NCI-H2171 (cell line): ENCODE results near the gene CLEC4D.
A peak's percentile ranks its signal among the peaks of the same experiment; 100 is the strongest.
"Not testable (repeated sequence)": the region's sequence is repeated elsewhere in the genome, so short reads cannot be mapped to it uniquely, and the experiment has no call there.

ENCODE experiments used
- DNase-seq: peaks from one replicate; lab custom pipeline; 2025; lab: John Stamatoyannopoulos, UW

Gene CLEC4D

DNA sequence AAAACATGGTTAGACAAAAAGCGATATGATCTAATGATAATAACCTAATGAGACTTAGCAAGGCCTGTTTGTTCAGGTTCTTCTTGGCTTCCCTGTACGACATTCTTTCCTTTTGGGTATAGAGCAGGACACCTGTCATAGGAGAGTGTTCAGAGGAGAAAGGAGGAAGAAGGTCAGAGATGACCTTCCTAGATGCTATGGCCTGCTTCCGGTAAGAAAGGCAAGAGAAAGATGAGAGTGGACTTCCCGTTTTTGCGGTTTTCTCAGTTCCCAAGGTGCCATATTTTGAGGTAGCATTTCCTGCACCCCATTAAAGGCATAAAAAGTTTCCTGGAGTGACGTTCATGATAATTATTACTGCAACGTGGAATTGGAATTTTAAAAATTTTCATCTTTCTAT, 18.7 kb downstream of the CLEC4D start:
- no peak for DNase-seq

DNA sequence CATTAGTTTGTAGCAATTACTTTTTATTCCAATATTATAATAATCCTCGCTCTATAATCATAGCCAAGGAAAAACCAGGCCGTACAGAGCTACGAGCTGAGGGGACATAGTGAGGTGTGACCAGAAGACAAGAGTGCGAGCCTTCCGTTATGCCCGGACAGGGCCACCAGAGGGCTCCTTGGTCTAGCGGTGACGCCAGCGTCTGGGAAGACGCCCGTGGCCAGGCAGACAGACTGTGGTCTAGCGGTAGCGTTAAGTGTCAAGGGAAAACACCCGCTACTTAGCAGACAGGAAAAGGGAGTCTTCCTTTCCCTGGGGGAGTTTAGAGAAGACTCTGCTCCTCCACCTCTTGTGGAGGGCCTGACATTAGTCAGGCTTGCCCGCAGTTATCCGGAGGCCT, 24.5 kb downstream of the CLEC4D start:
- not testable (repeated sequence) for DNase-seq

DNA sequence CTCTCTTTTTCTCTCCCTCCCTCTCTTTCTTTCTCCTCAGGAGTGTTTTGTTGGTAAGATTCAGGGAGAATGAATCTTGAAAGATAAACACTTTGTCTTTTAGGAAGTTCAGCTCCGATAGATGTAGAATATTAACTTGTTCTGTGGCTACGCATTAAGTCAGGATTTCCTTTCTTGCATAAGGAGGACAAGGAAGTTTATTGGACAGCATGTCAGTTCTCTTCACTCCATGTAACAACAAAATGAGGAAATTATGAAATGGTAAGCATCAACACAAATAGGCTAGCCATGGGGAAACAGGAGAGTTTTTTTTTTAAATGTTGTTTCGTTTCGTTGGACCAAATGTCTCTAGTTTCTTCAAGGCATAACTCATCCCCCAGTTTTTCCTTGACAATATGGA, 27.5 kb downstream of the CLEC4D start, which contains the start of gene CLEC4E:
Gene CLEC4E (minus strand): TSS at position 75 of the 400 bp plus-strand sequence. CDS start 108 bp downstream, outside the sequence.
- DNase-seq, result not testable (repeated sequence)

DNA sequence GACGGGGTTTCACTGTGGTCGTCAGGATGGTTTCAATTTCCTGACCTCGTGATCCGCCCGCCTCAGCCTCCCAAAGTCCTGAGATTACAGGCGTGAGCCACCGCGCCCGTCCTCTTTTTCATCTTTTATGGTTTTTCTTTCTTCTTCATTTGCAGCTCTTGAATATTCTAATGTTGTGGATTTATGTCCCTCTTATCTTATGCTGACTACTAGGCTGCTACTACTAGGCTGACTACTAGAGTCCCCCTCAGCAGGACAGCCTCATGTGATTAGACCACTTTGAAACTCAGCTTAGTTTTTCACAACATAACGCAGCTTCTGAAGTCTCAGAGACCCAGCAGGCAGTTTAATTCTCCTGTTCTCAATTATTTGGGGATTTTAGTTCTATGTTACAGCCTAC, 28.3 kb downstream of the CLEC4D start:
- DNase-seq, result no peak

DNA sequence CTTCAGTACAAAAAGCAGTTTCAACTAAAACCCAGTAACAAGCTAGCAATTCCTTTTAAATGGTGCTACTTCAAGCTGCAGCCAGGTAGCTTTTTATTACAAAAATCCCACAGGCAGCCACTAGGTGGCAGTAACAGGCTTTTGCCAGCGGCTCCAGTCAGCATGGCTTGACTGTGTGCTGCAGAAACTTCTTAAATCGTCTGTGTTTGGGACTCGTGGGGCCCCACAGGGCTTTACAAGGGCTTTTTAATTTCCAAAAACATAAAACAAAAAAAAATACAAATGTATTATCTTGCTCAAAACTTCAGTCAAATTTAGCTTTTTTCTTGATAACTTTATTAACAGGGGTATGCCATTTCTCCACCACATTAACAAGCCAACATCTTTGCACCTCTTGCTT, 31.0 kb downstream of the CLEC4D start:
- DNase-seq, result peak; percentile 72

DNA sequence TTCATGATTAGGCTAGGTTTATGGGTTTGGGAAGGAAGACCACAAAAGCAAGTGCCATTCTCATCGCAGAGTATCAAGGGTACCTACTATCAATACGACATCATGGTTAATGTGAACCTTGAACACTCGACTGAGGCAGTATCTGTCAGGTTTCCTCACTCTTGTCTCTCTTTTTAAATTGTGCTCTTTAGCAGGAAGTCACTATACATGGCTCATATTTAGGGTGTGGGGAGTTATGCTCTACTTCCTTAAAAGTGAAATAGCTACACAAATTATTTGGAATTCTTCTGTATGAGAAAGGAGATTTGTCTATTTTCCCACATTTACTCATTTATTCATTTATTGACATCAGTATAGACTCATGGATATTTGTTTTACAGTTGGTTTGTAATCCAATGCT, 33.3 kb downstream of the CLEC4D start:
- DNase-seq, result no peak

DNA sequence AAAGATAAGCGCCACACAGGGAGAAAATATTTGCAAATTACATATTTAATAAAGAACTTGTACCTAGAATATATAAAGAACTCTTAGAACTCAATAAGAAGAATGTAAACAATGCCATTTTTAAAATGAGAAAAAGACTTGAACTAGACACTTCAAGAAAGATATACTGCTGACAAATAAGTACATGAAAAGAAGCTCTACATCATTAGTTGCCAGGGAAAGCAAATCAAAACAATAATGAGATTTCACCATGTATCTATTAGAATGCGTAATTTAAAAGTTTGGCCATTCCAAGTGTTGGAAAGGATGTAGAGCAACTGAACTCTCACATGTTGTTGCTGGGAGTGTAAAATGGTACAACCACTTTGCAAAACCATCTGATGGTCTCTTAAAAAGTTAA, 34.3 kb downstream of the CLEC4D start:
- no peak for DNase-seq

DNA sequence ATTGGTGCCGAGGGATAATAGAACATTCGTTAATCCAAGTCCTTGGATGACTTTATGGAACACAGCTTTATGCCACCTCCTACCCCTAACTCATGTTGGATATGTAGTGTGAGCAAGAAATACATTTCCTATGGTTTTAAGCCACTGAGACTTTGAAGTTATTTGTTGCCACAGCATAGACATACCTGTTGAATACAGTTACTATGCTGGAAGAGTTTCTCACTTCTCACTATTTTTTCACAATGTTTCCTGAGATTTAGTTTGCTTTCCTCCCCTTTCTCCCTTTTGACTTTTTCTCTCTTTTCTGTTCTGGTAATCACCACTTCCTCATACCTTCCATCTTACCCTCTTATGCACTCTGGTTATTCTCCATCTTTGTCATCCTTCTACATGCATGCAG, 34.9 kb downstream of the CLEC4D start:
- no peak for DNase-seq

DNA sequence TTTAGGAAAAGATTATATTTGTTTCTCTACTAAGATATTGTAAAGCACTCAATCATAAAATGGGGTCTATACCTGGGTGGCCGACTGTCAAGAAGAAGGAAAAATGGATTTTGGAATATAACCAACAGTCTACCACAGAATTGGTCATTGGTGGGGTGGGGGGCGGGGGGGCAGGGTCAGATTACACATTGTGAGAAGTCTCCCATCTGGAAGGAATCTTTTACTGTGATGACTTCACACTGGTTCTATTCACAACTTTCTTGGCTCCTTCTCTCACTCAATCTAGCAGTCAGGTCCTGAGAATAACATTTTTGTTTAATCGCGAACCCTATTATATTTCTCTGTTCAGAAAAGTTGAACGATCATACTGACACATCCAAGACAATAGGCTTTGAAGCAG, 36.1 kb downstream of the CLEC4D start:
- no peak for DNase-seq

DNA sequence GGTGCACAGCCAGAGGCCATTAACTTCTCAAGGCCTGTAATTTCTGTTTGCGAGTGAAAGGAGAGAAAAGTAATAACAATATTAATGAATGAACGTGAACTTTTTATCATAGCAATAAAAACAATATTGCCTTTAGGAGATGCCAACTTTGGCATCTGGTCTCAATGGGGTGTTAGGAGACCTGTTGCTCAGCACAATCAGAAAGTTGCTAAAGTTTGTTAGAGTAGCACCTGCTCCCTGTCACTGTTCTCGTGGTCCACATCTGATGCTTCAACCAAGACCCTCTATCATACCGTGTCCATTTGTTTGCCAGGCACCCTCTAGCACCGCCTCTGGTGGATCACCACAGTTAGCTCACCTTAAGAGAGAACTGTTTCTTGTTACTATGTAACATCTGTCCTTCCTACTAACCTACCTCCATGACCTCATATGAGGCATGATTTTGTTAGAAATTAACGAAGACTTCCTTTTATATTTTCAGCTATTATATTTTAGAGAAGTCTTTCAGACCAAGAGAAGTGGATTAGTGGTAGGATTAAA, 39.9 kb downstream of the CLEC4D start:
- DNase-seq, result no peak

DNA sequence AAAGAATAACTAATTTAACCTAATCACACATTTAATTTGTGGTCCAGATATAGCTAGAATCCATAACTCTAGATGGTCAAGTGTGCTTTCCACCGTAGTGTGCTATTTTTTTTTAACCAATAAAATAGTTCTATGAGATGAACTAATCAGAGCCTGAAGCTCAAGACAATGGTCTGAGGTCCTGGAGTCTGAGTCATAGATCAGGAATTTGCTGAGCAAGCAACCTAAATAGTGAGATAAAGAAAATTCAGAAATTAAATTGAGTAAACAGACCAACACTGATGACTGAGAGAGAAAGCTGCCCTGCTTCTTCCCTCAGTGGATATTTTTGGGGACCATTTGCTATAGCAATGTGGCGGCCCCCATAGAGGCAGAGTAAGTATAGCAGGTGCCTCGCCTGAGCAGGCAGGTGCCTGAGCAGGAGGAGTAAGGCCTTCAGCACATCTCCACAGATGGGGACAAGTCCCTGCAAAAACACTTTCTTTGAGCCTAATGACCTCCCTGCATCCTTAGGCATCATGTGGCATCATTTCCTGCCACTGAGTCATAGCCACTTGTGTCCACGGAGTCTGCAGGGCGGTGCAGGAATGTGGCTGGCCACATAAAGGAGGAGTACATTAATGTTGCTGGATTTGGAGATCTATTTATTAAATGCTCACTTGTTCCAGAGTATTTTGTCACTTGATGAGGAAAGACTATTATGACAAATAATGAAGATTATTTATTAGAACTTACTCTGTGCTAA, 41.3 kb downstream of the CLEC4D start:
- no peak for DNase-seq

DNA sequence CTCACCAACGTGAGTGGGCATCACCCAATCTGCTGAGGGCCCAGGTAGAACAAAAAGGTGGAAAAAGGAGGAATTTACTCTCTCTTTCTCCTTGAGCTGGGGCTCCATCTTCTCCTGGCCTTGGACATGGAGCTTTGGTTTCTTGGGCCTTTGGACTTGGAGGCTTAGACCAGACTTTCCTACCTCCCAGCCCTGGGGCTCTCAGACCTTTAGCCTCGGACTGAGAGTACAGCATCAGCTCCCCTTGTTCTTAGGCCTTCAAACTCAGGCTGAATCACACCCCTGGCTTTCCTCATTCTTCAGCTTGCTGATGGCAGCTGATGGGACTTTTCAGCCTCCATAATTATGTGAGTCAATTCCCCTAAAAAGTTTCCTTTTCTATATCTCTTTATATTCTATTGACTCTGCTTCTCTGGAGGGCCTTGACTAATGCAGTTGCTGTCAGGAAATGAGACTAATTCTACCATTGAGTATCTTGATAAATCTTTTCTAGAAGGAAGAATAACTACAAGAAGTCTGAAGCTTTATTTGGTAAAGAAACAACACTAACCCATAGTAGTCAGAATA, 43.3 kb downstream of the CLEC4D start:
- no peak for DNase-seq

DNA sequence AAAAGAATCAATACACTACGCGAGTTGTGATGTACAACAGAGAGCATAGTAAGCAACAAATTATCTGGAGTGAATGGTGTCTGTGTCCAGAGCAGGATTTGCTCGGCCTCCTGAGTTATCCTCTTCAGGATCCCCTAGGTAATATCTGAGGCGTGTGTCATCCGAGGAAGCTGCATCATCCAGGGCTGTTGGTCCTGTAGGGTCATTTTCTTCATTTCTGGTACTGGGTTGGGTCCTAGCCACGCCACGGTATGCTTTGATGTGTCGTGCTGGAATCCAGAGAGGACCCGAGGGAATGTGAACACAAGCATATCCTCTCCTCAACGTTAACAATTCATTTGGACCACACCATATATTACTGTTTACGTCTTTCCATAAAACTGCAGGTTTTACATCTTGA, 46.4 kb downstream of the CLEC4D start:
- DNase-seq, result no peak

DNA sequence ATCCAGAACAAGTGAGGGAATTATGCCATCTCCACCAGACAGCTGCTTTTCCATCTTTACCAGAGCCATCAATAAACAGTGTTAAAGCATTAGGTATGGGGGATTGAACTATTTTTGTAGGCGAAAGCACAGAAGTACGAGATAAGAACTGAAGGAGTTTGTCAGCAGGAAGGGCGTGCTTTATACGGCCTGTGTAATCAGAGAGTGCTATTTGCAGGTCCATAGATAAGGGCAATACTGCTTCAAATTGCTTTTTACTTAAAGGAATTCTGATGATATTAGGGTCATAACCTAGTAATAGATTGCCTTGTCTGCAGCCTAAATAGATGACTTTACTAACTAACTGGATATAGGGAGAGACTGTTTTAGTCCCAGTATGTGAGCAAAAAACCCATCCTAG, 47.7 kb downstream of the CLEC4D start:
- DNase-seq, result no peak

DNA sequence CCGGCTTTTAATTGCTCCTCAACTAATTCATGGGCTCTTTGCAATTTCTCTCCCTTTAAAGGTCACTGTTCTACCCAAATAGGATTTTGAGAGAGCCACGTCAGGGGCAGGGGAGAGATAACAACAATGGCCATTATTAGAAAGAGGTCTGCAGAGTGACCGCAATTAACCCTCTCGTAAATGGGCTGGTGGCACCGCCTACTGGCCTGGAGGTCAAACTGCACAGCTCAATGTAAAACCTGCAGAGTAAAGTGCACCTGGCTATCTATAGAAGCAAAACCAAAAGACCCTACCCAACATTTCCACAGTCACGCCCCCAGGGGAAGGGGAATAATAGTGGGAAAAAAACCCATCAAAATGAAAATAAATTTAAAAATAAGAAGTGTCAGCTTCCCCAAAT, 49.0 kb downstream of the CLEC4D start:
- no peak for DNase-seq

DNA sequence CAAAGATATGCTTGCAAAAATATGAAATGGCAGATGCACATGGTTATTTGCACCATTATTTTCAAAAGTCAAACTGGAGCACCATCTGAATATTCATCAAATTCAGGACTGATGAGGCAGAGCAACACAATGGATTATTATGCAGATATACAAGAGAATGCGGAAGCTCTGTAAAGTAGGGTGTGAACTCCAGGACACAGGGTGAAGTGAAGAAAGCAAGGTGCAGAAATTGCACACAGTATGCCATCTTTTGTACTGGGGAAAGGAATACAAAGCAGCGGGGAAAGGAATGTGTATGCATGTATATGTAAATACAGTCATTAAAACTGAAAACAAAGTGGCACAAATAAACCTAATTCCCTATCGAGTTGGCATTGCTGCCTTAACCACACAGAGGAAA, 50.1 kb downstream of the CLEC4D start:
- no peak for DNase-seq

DNA sequence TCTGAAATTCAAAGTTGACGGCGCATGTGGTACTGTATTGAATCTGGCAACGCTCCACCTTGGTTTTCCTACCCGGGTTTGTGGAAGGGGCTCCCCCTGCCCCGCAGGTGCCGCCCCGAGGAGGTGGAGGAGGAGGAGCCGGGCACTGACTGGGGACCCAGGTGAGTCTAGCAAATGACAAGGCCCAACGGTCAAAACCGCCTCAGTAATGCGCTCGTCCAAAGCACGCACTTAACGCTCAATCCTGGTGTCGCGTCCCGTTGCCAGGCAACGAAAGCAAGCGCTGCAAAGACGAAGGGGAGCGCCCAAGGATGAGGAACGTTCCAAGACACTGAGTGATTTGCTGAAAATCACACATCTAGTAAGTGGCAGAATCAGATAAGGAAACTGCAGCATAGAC, 51.4 kb downstream of the CLEC4D start:
- DNase-seq, result no peak

DNA sequence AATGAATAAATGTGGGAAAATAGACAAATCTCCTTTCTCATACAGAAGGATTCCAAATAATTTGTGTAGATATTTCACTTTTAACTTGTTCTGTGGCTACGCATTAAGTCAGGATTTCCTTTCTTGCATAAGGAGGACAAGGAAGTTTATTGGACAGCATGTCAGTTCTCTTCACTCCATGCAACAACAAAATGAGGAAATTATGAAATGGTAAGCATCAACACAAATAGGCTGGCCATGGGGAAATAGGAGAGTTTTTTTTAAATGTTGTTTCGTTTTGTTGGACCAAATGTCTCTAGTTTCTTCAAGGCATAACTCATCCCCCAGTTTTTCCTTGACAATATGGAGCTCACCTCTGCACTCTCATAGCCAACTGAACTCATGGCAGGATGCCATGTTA, 52.7 kb downstream of the CLEC4D start:
- DNase-seq, result not testable (repeated sequence)

DNA sequence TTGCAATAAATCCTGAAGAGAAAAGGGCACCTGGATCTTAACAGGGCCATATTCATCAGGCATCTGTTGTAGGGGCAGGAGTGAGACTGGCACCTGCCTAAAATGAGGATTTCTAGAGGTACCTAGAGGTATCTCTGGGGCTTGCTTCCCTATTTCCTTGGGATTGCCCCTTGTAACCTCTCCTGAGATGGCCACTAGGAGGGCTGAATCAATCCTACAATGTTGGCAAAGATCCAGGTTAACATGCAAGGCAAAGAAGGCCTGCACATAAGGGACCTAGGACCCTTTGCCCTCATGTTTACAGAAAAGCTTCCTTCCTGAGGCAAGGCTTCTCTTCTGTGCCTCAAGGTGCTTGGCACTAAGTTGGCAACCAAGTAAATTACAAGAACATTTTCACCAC, 53.2 kb downstream of the CLEC4D start:
- DNase-seq, result no peak
